RCC 7860 (cell line): ENCODE measurements around the gene MARVELD1.
A peak's percentile ranks its signal among the peaks of the same experiment; 100 is the strongest.
"Not testable (repeated sequence)": the region's sequence is repeated elsewhere in the genome, so short reads cannot be mapped to it uniquely, and the experiment has no call there.

Source experiments
- DNase-seq: peaks from one replicate; pipeline ENCODE4 v3.0.0-alpha.2; 2015; ENCODE audit warnings: low spot score
- FAIRE-seq: peaks from 2 replicates; lab custom pipeline; 2012; peaks lifted over from hg19 to GRCh38; lab: Jason Lieb, UNC

The MARVELD1 gene

GRCh38 chr10:97689559-97690020, 23.9 kb upstream of the MARVELD1 start:
- FAIRE-seq (peak; percentile 85), DNase-seq (peak; percentile 94)

GRCh38 chr10:97690133-97690532, 23.4 kb upstream of the MARVELD1 start:
- FAIRE-seq: no peak
- DNase-seq: no peak

- not testable (repeated sequence) for FAIRE-seq, DNase-seq
These were observed 15.4 kb upstream of the MARVELD1 start for GRCh38 chr10:97698072-97698655.

GRCh38 chr10:97701438-97702069, 12.0 kb upstream of the MARVELD1 start:
- DNase-seq (peak; percentile 55), FAIRE-seq (peak; percentile 40)

- DNase-seq (no peak), FAIRE-seq (no peak)
These were observed 10.0 kb upstream of the MARVELD1 start for GRCh38 chr10:97703398-97704067.

- DNase-seq (no peak), FAIRE-seq (no peak)
These were observed 9.2 kb upstream of the MARVELD1 start for GRCh38 chr10:97704341-97704740.

- FAIRE-seq: peak; percentile 68
- DNase-seq: peak; percentile 69
These were observed 8.4 kb upstream of the MARVELD1 start for GRCh38 chr10:97705006-97705670.

GRCh38 chr10:97707134-97707861, 6.2 kb upstream of the MARVELD1 start:
- no peak for FAIRE-seq
- no peak for DNase-seq

- DNase-seq (no peak), FAIRE-seq (no peak)
These were observed 5.4 kb upstream of the MARVELD1 start for GRCh38 chr10:97708167-97708566.

GRCh38 chr10:97708976-97709946, 4.3 kb upstream of the MARVELD1 start:
- peak; percentile 27 for DNase-seq
- no peak for FAIRE-seq

- DNase-seq (no peak), FAIRE-seq (no peak)
These were observed 1.6 kb upstream of the MARVELD1 start for GRCh38 chr10:97711640-97712572.

- DNase-seq (peak; percentile 58), FAIRE-seq (no peak)
These were observed 383 bp downstream of the MARVELD1 start for GRCh38 chr10:97713826-97714400.

GRCh38 chr10:97714401-97715258, 1.1 kb downstream of the MARVELD1 start:
- DNase-seq (peak; percentile 22), FAIRE-seq (no peak)

- no peak for FAIRE-seq
These were observed 1.8 kb downstream of the MARVELD1 start for GRCh38 chr10:97715259-97715874.

GRCh38 chr10:97717627-97718026, 4.1 kb downstream of the MARVELD1 start:
- FAIRE-seq (no peak), DNase-seq (no peak)

More at GRCh38 chr10:97715259-97715874, 1.8 kb downstream of the MARVELD1 start:
- DNase-seq: no peak

GRCh38 chr10:97718178-97718577, 4.6 kb downstream of the MARVELD1 start:
- DNase-seq (no peak), FAIRE-seq (no peak)

GRCh38 chr10:97718659-97719142, 5.2 kb downstream of the MARVELD1 start:
- DNase-seq: no peak
- FAIRE-seq: no peak
